Motor neuron (in vitro differentiated cells): ENCODE measurements around the gene CLDN24. TPM values are rescaled to one million over a fixed set of nuclear protein-coding genes. Genes with fewer than 3 reads are reported as not detected.

Experiments
- ATAC-seq, 8 experiments: fragments of 200-7000 bp; cut with Tn5 transposase; replicated peaks in 6 of 8; 2 replicates each; pipeline ENCODE4 v1.8.0; 2021; ENCODE audit warnings: mild to moderate bottlenecking in 8 of 8, moderate library complexity in 8 of 8
- H3K27ac ChIP-seq, 2 donors: fragments of 250-450 bp; sonication (Bioruptor Pico); 2 replicates each; pipeline ENCODE4 v1.9.0; 2021; ENCODE audit warnings: antibody characterized with exemption in 2 of 2, mild to moderate bottlenecking in 2 of 2, moderate library complexity in 1 of 2
- H3K4me1 ChIP-seq, 2 donors: fragments of 250-450 bp; sonication (Bioruptor Pico); replicated peaks in 1 of 2; 2 replicates each; pipeline ENCODE4 v1.6.1; 2021; ENCODE audit warnings: antibody characterized with exemption in 2 of 2, mild to moderate bottlenecking in 2 of 2, moderate library complexity in 1 of 2
- H3K4me3 ChIP-seq, 5 donors: fragments of 250-450 bp; sonication (Bioruptor Pico); 2 replicates each; pipeline ENCODE4 v1.9.0; 2021; ENCODE audit warnings: antibody characterized with exemption in 5 of 5, mild to moderate bottlenecking in 5 of 5, moderate library complexity in 4 of 5
- WGBS, 10 experiments: fragments of 450-650 bp; shearing (Covaris generic); methylation state at CpG; one replicate each; pipeline ENCODE4 v1.0.0; 2022; 5-methylcytosine and 5-hydroxymethylcytosine counted together
- in situ Hi-C, 9 experiments: fragments of 400-800 bp; cut with MboI; loops; one replicate each; pipeline ENCODE4 v1.15.0; 2021; ENCODE audit warnings: low sequenced_read_pairs in 9 of 9, low pct_unique_long_range_greater_than_20kb in 2 of 9; ENCODE audit not compliant: unreplicated experiment in 9 of 9
- total RNA-seq, 8 experiments: library from RNA; unstranded; fragments of 300-600 nt; gene quantifications; 2 replicates each; pipeline versions ENCODE4 v1.2.3 to v1.2.4, GENCODE V29; 2022

Gene CLDN24
- total RNA-seq, 8 experiments from 2014 or later, result 0.50 to 2.3 (median 1.4) TPM; not detected in 4

DNA sequence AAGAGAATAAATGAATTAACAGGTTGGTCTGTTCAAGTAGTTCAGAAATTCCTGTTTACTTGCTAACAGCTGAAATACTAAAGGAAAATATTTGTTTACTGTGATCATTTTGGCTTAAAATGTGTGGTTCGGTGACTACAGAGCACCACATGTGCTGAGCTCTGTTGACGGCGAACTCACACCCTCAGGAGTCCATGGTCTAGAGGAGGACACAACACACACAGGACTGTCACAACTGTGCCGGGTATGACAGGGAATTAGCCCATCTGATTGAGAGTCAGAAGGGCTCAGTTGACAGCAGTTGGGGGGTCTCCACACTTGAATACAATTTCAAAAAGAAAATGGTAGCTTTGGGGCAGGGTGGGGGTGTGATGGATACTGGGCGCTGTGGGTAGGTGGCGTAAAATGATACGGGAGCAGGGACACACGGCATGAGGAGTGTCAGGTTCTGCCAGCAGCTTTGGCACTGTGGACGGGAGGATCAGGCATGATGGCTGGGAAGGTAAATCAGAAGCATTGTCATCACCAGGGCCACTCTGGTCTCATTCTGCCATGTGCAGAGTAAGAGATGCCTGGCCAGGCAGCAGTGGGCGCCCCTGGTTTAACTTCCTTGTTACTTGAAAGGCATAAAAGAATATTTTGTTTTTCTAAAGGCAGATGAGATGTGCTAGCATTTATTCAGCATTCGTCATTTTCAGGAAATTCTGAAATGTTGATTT is 35.5 kb downstream of the CLDN24 start:
- Histone ChIP-seq H3K27ac (no peak overlapping the region), H3K4me1 (no peaks in the 10 kb centered on the region), H3K4me3 (no peak overlapping the region)
- WGBS, 10 experiments, result 86 to 100% (median 94%) methylated on average over 1 to 7 of the region's 11 CpGs; no CpG with 5 or more reads in 3 of the 10 experiments
- ATAC-seq, result no peak
- in situ Hi-C loops, result no loop called here

DNA sequence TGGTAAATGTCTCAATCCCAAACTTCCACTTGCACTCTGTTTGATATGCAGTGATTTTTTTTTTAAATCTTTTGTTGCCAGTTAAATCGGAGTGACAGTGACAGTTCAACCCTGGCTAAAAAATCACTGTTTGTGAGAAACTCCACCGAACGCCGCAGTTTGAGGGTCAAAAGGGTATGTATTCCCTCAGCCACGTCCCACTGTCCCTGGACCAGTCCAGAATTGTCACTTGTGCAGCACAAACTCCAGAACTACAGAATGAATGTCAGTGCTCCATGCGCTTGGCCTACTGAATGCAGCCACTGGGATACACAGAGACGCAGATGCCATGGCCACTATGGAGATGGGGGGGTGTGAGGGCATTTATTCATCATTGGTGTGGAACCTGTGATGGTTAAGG is 36.3 kb downstream of the CLDN24 start:
- Histone ChIP-seq H3K4me1 (no peaks in the 10 kb centered on the region), H3K4me3 (no peak overlapping the region), H3K27ac (no peak overlapping the region)
- no peak for ATAC-seq
- 70 to 100% (median 94%) methylated on average over 1 to 7 of the region's 7 CpGs for WGBS, 10 experiments
- in situ Hi-C loops, result no loop called here

DNA sequence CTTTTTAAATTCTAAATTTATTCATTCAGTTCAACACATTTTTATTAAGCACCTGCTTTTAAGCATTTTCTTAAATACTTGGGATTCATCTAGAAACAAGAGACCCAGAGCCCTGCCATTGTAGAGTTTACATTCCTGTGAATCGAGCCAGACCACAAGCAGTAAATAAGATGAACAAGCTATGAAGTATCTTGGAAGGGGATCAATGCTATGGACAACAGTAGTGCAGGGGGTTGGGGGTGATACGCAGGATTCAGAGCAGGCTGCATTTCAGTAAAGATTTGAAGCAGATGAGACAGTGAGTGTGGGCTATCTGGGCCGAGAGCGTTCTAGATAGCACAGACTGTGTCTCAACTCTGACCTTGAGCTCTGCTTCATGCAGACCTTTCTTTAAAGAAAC is 37.3 kb downstream of the CLDN24 start:
- ATAC-seq, result no peak
- 25 to 100% (median 85%) methylated on average over 1 to 4 of the region's 4 CpGs; no CpG with 5 or more reads in 2 of the 10 experiments for WGBS, 10 experiments
- in situ Hi-C loops, result no loop called here
- H3K4me1 ChIP-seq, result no peaks in the 10 kb centered on the region
- H3K27ac ChIP-seq, result no peak overlapping the region
- no peak overlapping the region for H3K4me3 ChIP-seq

DNA sequence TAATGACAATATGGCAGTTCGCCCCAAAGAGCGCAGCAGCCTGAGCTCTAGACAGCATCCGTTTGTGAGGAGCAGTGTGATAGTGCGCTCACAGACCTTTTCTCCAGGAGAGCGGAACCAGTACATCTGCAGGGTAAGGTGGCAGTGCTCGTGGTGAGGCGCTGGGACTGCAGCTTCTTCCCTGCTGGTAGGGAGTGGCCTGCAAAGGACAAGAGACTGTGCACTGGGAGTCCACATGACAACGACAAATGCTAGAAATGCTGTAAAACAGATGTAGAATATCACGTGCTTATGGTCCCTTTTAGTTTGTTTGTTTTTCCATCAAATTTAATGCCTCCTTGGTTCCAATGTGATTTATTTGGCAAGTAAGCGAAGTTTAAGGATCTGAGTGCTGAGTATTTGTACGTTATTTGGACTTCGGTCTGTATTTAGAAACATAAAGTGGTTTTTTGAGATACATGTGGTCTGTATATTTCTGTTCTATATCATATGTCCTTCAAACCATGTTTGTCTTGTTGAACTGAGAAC is 37.9 kb downstream of the CLDN24 start:
- no peak for ATAC-seq
- Histone ChIP-seq H3K27ac (no peak overlapping the region), H3K4me1 (no peaks in the 10 kb centered on the region), H3K4me3 (no peak overlapping the region)
- in situ Hi-C loops, result no loop called here
- WGBS, 10 experiments, result 53 to 100% (median 89%) methylated on average over 3 to 11 of the region's 12 CpGs; no CpG with 5 or more reads in 3 of the 10 experiments

DNA sequence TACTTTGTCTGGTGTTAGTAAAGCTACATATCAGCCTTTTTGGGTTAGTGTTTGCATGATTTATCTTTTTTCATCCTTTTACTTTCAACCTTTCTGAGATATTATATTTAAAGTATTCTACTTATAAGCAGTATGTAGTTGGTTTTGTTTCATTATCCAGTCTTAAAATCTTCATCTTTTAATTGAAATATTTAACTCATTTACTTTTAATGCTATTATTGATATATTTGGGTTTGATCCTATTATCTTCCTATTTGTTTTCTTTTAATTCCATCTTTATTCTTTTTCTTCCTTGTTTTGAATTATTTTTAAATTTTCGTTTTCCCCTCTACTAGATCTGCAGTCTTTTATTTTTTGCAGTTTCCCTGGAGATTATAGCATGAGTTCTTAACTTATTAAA is 46.1 kb downstream of the CLDN24 start:
- 0 to 97% (median 10%) methylated on average over 1 of the region's 1 CpG for WGBS, 10 experiments
- in situ Hi-C loops, result no loop called here
- H3K4me1 ChIP-seq, result no peaks in the 10 kb centered on the region
- H3K4me3 ChIP-seq, result no peak overlapping the region
- no peak for ATAC-seq
- no peak overlapping the region for H3K27ac ChIP-seq

DNA sequence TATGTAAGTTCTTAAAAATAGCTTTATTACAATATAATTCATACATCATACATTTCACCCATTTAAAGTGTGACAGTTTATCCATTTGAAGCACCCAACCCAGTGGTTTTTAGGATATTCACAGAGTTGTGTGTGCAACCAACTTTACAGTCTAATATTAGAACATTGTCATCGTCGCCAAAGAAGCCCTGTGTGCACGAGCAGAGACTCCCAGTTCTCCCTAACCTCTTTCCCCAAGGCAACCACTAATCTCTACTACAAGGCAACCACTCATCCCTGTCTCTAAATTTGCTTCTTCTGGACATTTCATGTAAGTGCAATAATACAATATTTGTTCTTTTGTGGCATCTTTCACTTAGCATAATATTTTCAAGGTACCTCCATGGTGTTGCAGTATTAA is 49.8 kb downstream of the CLDN24 start:
- in situ Hi-C loops, result loop anchor here in 4 of 9 experiments (25.0 kb wide), 2 partner anchors 185 to 335 kb away; partner anchors contain the start of gene WWC2 (in 1 of the 4)
- no peaks in the 10 kb centered on the region for H3K4me1 ChIP-seq
- H3K27ac ChIP-seq, result no peak overlapping the region
- 74 to 100% (median 91%) methylated on average over 1 to 3 of the region's 3 CpGs; no CpG with 5 or more reads in 4 of the 10 experiments for WGBS, 10 experiments
- ATAC-seq, result no peak
- H3K4me3 ChIP-seq, result no peak overlapping the region

Other genes starting within 250 kb of the CLDN24 start
- gene WWC2, start 223.2 kb downstream of the CLDN24 start, total RNA-seq, result 10 to 100 TPM in 4 of 8 experiments, 1 to 10 TPM in 4; 4.2 to 59.4 (median 12.9) TPM
- gene CLDN22, start 2.1 kb downstream of the CLDN24 start, total RNA-seq, result under 1 TPM in 6 of 8 experiments, not detected in 2; 0.14 to 0.46 (median 0.39) TPM
- gene CDKN2AIP, start 122.2 kb upstream of the CLDN24 start, total RNA-seq, result 10 to 100 TPM; 14.3 to 35.0 (median 26.9) TPM
- gene ING2, start 182.6 kb upstream of the CLDN24 start, total RNA-seq, result 10 to 100 TPM in 6 of 8 experiments, 1 to 10 TPM in 2; 6.9 to 19.6 (median 12.5) TPM